ENCODE measurements around the gene SULT2B1. TPM values are rescaled to one million over a fixed set of nuclear protein-coding genes. Genes with fewer than 3 reads are reported as not detected.
A peak's percentile ranks its signal among the peaks of the same experiment; 100 is the strongest.

The SULT2B1 gene
- 1 to 10 TPM; 1.4 to 7.7 TPM for total RNA-seq

- H3K27ac ChIP-seq: no peak within 1 kb of the TSS
- no peak within 1 kb of the TSS for H3K4me3 ChIP-seq
- peak; percentile 92 for DNase-seq
- intact Hi-C loops (cut with DNase I): no loop called here
- H3K9me3 ChIP-seq: no peaks in the 10 kb centered on the region
- H3K4me1 ChIP-seq: peaks cover 8% of the 10 kb centered on the region
- H3K36me3 ChIP-seq: no peaks in the 10 kb centered on the region
- H3K27me3 ChIP-seq: no peaks in the 10 kb centered on the region
- peak within 1 kb of the TSS in 1 of 2 donors; percentile 7 for H3K9ac ChIP-seq (ENCODE audit: low read depth in 2 of 2, low read length in 2 of 2)
- TF ChIP-seq CTCF (IDR thresholded peaks at IDR 0.05): no peak
Measured at GRCh38 chr19:48551437-48552302, at the start of gene SULT2B1. SULT2B1 (plus strand) TSS chr19:48552172; CDS start chr19:48552253, 81 bp downstream.

- H3K27ac ChIP-seq: no peak overlapping the region
- intact Hi-C loops (cut with DNase I): no loop called here
- H3K36me3 ChIP-seq: no peaks in the 10 kb centered on the region
- H3K9ac ChIP-seq (ENCODE audit: low read depth in 2 of 2, low read length in 2 of 2): peak overlapping the region in 1 of 2 donors; percentile 43
- H3K9me3 ChIP-seq: no peaks in the 10 kb centered on the region
- no peak for DNase-seq
- H3K27me3 ChIP-seq: peaks cover 11% of the 10 kb centered on the region
- no peaks in the 10 kb centered on the region for H3K4me1 ChIP-seq
- no peak overlapping the region for H3K4me3 ChIP-seq
- TF ChIP-seq CTCF (IDR thresholded peaks at IDR 0.05): no peak
Measured at GRCh38 chr19:48502350-48503018, 49.5 kb upstream of the SULT2B1 start.

- no peaks in the 10 kb centered on the region for H3K4me1 ChIP-seq
- peaks cover 8% of the 10 kb centered on the region for H3K27me3 ChIP-seq
- H3K9ac ChIP-seq (ENCODE audit: low read depth in 2 of 2, low read length in 2 of 2): no peak overlapping the region
- no peaks in the 10 kb centered on the region for H3K36me3 ChIP-seq
- H3K4me3 ChIP-seq: no peak overlapping the region
- peak; percentile 32 for TF ChIP-seq CTCF (IDR thresholded peaks at IDR 0.05)
- no peak for DNase-seq
- H3K27ac ChIP-seq: no peak overlapping the region
- intact Hi-C loops (cut with DNase I): loop anchor here (2.0 kb wide), 1 partner anchor 79 kb away; no protein-coding TSS in a partner anchor
- H3K9me3 ChIP-seq: no peaks in the 10 kb centered on the region
Measured at GRCh38 chr19:48506138-48506733, 45.7 kb upstream of the SULT2B1 start.

GRCh38 chr19:48507911-48508439, 44.0 kb upstream of the SULT2B1 start:
- Histone ChIP-seq H3K4me1 (no peaks in the 10 kb centered on the region), H3K9ac (ENCODE audit: low read depth in 2 of 2, low read length in 2 of 2) (no peak overlapping the region), H3K4me3 (no peak overlapping the region), H3K27me3 (peaks cover 21% of the 10 kb centered on the region), H3K36me3 (no peaks in the 10 kb centered on the region), H3K9me3 (no peaks in the 10 kb centered on the region), H3K27ac (no peak overlapping the region)
- intact Hi-C loops (cut with DNase I): loop anchor here (2.0 kb wide), 1 partner anchor 77 kb away; no protein-coding TSS in a partner anchor
- no peak for DNase-seq
- TF ChIP-seq CTCF (IDR thresholded peaks at IDR 0.05): no peak

- DNase-seq: no peak
- no peak for TF ChIP-seq CTCF (IDR thresholded peaks at IDR 0.05)
- H3K27ac ChIP-seq: no peak overlapping the region
- H3K4me1 ChIP-seq: peaks cover 6% of the 10 kb centered on the region
- H3K9me3 ChIP-seq: no peaks in the 10 kb centered on the region
- H3K27me3 ChIP-seq: peaks cover 28% of the 10 kb centered on the region
- intact Hi-C loops (cut with DNase I): no loop called here
- H3K36me3 ChIP-seq: no peaks in the 10 kb centered on the region
- no peak overlapping the region for H3K4me3 ChIP-seq
- no peak overlapping the region for H3K9ac ChIP-seq (ENCODE audit: low read depth in 2 of 2, low read length in 2 of 2)
Measured at GRCh38 chr19:48508729-48509411, 43.1 kb upstream of the SULT2B1 start.
